HepG2 (cell line): ENCODE data around the gene PGS1. TPM values are rescaled to one million over a fixed set of nuclear protein-coding genes. Genes with fewer than 3 reads are reported as not detected.

Experiments used
- BATF2 ChIP-seq: sonication (generic); formaldehyde crosslinking; IDR thresholded peaks from 2 replicates; pipeline ENCODE4 v1.8.0; 2022; ENCODE audit warnings: mild to moderate bottlenecking, missing genetic modification reagents, moderate library complexity
- DPF2 ChIP-seq: sonication (generic); formaldehyde crosslinking; IDR thresholded peaks from 2 replicates; pipeline ENCODE4 v1.4.0; 2020; ENCODE audit warnings: mild to moderate bottlenecking, low read depth, missing genetic modification reagents, borderline replicate concordance
- HOMEZ ChIP-seq: IDR thresholded peaks from 2 replicates; pipeline ENCODE4 v1.6.1; 2016; ENCODE audit warnings: low read depth
- RERE ChIP-seq: IDR thresholded peaks from 2 replicates; pipeline ENCODE4 v1.6.1; 2016; ENCODE audit warnings: low read depth, missing genetic modification reagents, missing compliant biosample characterization
- SOX6 ChIP-seq, 2 experiments: fragments of 450-650 bp in 1 of 2; sonication (generic) in 1 of 2; formaldehyde crosslinking in 1 of 2; IDR thresholded peaks; 2 replicates each; pipeline versions ENCODE4 v1.4.0 to v1.6.1; 2017 to 2020; ENCODE audit warnings: antibody characterized with exemption in 1 of 2, mild to moderate bottlenecking in 1 of 2, missing genetic modification reagents in 1 of 2
- YY1 ChIP-seq: IDR thresholded peaks from 2 replicates; pipeline ENCODE4 v1.6.1; 2011; ENCODE audit warnings: low read length, low read depth, moderate library complexity, mild to moderate bottlenecking; ENCODE audit not compliant: insufficient read depth, insufficient replicate concordance
- ZNF138 ChIP-seq: sonication (generic); formaldehyde crosslinking; IDR thresholded peaks from 2 replicates; pipeline ENCODE4 v1.5.0; 2020; ENCODE audit warnings: mild to moderate bottlenecking, low read depth, missing genetic modification reagents
- ZNF383 ChIP-seq: sonication (generic); formaldehyde crosslinking; IDR thresholded peaks from 2 replicates; pipeline ENCODE4 v1.4.0; 2020; ENCODE audit warnings: missing genetic modification reagents, mild to moderate bottlenecking, borderline replicate concordance
- polyA plus RNA-seq, 8 experiments: library from polyadenylated mRNA; depleted of rRNA in 3 of 8; stranded (reverse) in 7 of 8; unstranded in 1 of 8; fragments of >200 nt; fragmentation: Illumina TruSeq in 4 of 8; extraction: Trizol in 4 of 8; gene quantifications; 2 replicates each; pipeline versions ENCODE4 v1.2.1 to v1.2.3, GENCODE V29; 2011 to 2016; ENCODE audit warnings: low read depth in 4 of 8, missing spikeins in 1 of 8, mixed read lengths in 1 of 8; ENCODE audit not compliant: insufficient read depth in 1 of 8
- total RNA-seq, 5 experiments: library from RNA; depleted of rRNA; stranded (reverse); fragments of >200 nt; fragmentation: Illumina TruSeq; extraction: Trizol; gene quantifications; 2 replicates each; pipeline ENCODE4 v1.2.3, GENCODE V29; 2016; ENCODE audit warnings: low read depth in 1 of 5
- TF ChIP-seq, protein P1 (sequence below): sonication (generic); formaldehyde crosslinking; IDR thresholded peaks from 2 replicates; pipeline ENCODE4 v1.4.0; 2020; ENCODE audit warnings: mild to moderate bottlenecking, missing genetic modification reagents
- TF ChIP-seq, protein P2 (sequence below), 2 experiments: sonication (generic) in 1 of 2; formaldehyde crosslinking in 1 of 2; IDR thresholded peaks; 2 replicates each; pipeline versions ENCODE4 v1.4.0 to v1.6.1; 2018 to 2020; ENCODE audit warnings: missing genetic modification reagents in 2 of 2, borderline replicate concordance in 1 of 2, low read depth in 1 of 2, mild to moderate bottlenecking in 1 of 2, missing biosample characterization in 1 of 2

Gene PGS1
- total and polyA plus RNA-seq, 2 of the 13 experiments (the other 11 are each of a cell fraction or from before 2014, with no cell fraction given): 25.9 to 31.5 TPM

DNA sequence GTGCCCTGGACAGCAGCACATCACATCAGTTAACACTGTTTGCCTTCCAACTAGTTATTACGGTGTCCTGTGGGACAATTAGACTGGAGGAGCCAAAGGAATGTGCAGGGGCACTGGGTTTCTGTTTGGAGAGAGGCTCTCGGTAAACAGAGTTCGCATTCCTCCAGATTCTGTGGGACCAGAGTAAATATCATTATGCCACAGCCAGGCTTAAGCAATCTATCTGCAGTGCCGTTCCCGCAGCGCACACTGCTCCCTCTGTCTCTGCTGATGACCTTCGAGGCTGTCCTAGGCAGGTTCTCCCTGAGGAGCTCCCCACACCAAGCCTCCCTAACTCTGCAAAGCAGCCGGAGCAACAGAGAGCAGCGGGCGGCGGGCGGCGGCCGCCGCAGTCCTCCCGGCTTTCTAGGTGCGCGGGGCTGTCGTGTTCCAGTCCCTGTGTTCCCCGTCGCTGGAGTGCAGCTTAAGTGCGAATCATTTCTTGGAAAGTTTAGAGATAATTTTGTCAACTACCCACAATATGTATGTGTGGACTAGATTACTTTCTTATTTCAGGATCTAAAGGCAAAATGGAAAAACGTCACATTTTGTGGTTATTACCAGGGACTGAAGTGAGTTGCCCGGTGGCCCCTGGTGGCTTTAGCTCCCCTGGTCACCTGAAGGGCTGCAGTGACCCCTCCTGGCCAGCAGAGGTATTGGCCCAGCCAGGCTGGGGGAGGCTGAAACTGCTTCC, 43.3 kb downstream of the PGS1 start (continued):
- TF ChIP-seq RERE (CRISPR knock-in tag) (peak; percentile 100), ZNF138 (CRISPR knock-in tag) (peak; percentile 63; the same call in 1 of the 2 replicates), SOX6 (IDR thresholded peaks at IDR 0.05) (no peak), SOX6 (CRISPR knock-in tag; IDR thresholded peaks at IDR 0.05) (peak; percentile 99), HOMEZ (CRISPR knock-in tag) (peak; percentile 99), BATF2 (CRISPR knock-in tag) (no peak), DPF2 (CRISPR knock-in tag) (peak; percentile 99), YY1 (no peak), ZNF383 (CRISPR knock-in tag) (peak; percentile 97)
- TF ChIP-seq, protein P1, sequence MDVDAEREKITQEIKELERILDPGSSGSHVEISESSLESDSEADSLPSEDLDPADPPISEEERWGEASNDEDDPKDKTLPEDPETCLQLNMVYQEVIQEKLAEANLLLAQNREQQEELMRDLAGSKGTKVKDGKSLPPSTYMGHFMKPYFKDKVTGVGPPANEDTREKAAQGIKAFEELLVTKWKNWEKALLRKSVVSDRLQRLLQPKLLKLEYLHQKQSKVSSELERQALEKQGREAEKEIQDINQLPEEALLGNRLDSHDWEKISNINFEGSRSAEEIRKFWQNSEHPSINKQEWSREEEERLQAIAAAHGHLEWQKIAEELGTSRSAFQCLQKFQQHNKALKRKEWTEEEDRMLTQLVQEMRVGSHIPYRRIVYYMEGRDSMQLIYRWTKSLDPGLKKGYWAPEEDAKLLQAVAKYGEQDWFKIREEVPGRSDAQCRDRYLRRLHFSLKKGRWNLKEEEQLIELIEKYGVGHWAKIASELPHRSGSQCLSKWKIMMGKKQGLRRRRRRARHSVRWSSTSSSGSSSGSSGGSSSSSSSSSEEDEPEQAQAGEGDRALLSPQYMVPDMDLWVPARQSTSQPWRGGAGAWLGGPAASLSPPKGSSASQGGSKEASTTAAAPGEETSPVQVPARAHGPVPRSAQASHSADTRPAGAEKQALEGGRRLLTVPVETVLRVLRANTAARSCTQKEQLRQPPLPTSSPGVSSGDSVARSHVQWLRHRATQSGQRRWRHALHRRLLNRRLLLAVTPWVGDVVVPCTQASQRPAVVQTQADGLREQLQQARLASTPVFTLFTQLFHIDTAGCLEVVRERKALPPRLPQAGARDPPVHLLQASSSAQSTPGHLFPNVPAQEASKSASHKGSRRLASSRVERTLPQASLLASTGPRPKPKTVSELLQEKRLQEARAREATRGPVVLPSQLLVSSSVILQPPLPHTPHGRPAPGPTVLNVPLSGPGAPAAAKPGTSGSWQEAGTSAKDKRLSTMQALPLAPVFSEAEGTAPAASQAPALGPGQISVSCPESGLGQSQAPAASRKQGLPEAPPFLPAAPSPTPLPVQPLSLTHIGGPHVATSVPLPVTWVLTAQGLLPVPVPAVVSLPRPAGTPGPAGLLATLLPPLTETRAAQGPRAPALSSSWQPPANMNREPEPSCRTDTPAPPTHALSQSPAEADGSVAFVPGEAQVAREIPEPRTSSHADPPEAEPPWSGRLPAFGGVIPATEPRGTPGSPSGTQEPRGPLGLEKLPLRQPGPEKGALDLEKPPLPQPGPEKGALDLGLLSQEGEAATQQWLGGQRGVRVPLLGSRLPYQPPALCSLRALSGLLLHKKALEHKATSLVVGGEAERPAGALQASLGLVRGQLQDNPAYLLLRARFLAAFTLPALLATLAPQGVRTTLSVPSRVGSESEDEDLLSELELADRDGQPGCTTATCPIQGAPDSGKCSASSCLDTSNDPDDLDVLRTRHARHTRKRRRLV (CRISPR knock-in tag): peak; percentile 87
- TF ChIP-seq, protein P2, sequence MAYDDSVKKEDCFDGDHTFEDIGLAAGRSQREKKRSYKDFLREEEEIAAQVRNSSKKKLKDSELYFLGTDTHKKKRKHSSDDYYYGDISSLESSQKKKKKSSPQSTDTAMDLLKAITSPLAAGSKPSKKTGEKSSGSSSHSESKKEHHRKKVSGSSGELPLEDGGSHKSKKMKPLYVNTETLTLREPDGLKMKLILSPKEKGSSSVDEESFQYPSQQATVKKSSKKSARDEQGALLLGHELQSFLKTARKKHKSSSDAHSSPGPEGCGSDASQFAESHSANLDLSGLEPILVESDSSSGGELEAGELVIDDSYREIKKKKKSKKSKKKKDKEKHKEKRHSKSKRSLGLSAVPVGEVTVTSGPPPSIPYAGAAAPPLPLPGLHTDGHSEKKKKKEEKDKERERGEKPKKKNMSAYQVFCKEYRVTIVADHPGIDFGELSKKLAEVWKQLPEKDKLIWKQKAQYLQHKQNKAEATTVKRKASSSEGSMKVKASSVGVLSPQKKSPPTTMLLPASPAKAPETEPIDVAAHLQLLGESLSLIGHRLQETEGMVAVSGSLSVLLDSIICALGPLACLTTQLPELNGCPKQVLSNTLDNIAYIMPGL (CRISPR knock-in tag; IDR thresholded peaks at IDR 0.05; ENCODE audit: borderline replicate concordance in 1 of 2, low read depth in 1 of 2): peak; percentile 61 to 78
